H9 (cell line): ENCODE results near the gene MYCBPAP. TPM values are rescaled to one million over a fixed set of nuclear protein-coding genes. Genes with fewer than 3 reads are reported as not detected.
A peak's percentile ranks its signal among the peaks of the same experiment; 100 is the strongest.

Source experiments
- DNase-seq: peaks from one replicate; pipeline ENCODE4 v3.0.0-alpha.2; 2017
- H2AFZ ChIP-seq: one replicate; pipeline ENCODE4 v1.6.1; 2013; ENCODE audit warnings: mild to moderate bottlenecking, low read length, control low read depth, moderate library complexity
- H2AK5ac ChIP-seq: 2 replicates; pipeline ENCODE4 v1.6.1; 2013; ENCODE audit warnings: low read length, control low read depth, mixed read lengths; ENCODE audit not compliant: insufficient read length
- H2BK120ac ChIP-seq: one replicate; pipeline ENCODE4 v1.6.1; 2013; ENCODE audit warnings: low read depth, mild to moderate bottlenecking, low read length, control low read depth, inconsistent platforms; ENCODE audit not compliant: poor library complexity, severe bottlenecking
- H2BK12ac ChIP-seq: 2 replicates; pipeline ENCODE4 v1.6.1; 2013; ENCODE audit warnings: low read length, control low read depth, mixed read lengths, low read depth; ENCODE audit not compliant: insufficient read length
- H2BK15ac ChIP-seq: 2 replicates; pipeline ENCODE4 v1.6.1; 2013; ENCODE audit warnings: low read depth, low read length, control low read depth
- H2BK20ac ChIP-seq: one replicate; pipeline ENCODE4 v1.6.1; 2013; ENCODE audit warnings: low read depth, mild to moderate bottlenecking, low read length, control low read depth, inconsistent platforms; ENCODE audit not compliant: poor library complexity, severe bottlenecking
- H2BK5ac ChIP-seq: 2 replicates; pipeline ENCODE4 v1.6.1; 2013; ENCODE audit warnings: low read length, control low read depth, mixed read lengths; ENCODE audit not compliant: insufficient read length
- H3K14ac ChIP-seq: 2 replicates; pipeline ENCODE4 v1.6.1; 2013; ENCODE audit warnings: low read length, control low read depth; ENCODE audit not compliant: insufficient read depth
- H3K18ac ChIP-seq: 2 replicates; pipeline ENCODE4 v1.6.1; 2013; ENCODE audit warnings: low read depth, mild to moderate bottlenecking, mixed read lengths, low read length, control low read depth; ENCODE audit not compliant: insufficient read length
- H3K23ac ChIP-seq: 2 replicates; pipeline ENCODE4 v1.6.1; 2013; ENCODE audit warnings: low read length, control low read depth, mixed read lengths, low read depth; ENCODE audit not compliant: insufficient read length
- H3K23me2 ChIP-seq: 2 replicates; pipeline ENCODE4 v1.6.1; 2013; ENCODE audit warnings: low read depth, mild to moderate bottlenecking, mixed read lengths, low read length, control low read depth; ENCODE audit not compliant: insufficient read length, poor library complexity, severe bottlenecking
- H3K27ac ChIP-seq: 2 replicates; pipeline ENCODE4 v1.5.1; 2013; ENCODE audit warnings: low read length, control low read depth, mixed read lengths, low read depth; ENCODE audit not compliant: insufficient read length
- H3K27me3 ChIP-seq: 2 replicates; pipeline ENCODE4 v1.6.1; 2013; ENCODE audit warnings: low read length, control low read depth, inconsistent platforms; ENCODE audit not compliant: insufficient read depth
- H3K4ac ChIP-seq: 2 replicates; pipeline ENCODE4 v1.6.1; 2013; ENCODE audit warnings: low read depth, mild to moderate bottlenecking, control low read depth, inconsistent platforms, low read length, moderate library complexity
- H3K4me1 ChIP-seq: 2 replicates; pipeline ENCODE4 v1.6.1; 2013; ENCODE audit warnings: low read length, control low read depth, inconsistent platforms; ENCODE audit not compliant: insufficient read depth
- H3K4me2 ChIP-seq: 2 replicates; pipeline ENCODE4 v1.6.1; 2013; ENCODE audit warnings: low read length, control low read depth, mixed read lengths; ENCODE audit not compliant: insufficient read length, insufficient read depth
- H3K56ac ChIP-seq: 2 replicates; pipeline ENCODE4 v1.6.1; 2013; ENCODE audit warnings: low read depth, mild to moderate bottlenecking, mixed read lengths, low read length, control low read depth; ENCODE audit not compliant: insufficient read length
- H3K79me1 ChIP-seq: 2 replicates; pipeline ENCODE4 v1.6.1; 2013; ENCODE audit warnings: low read depth, mild to moderate bottlenecking, moderate library complexity, low read length, control low read depth, inconsistent platforms; ENCODE audit not compliant: insufficient read depth, poor library complexity, severe bottlenecking
- H3K79me2 ChIP-seq: 2 replicates; pipeline ENCODE4 v1.6.1; 2013; ENCODE audit warnings: low read length, control low read depth, inconsistent platforms; ENCODE audit not compliant: insufficient read depth
- H3K9ac ChIP-seq: 2 replicates; pipeline ENCODE4 v1.6.1; 2013; ENCODE audit warnings: low read length, control low read depth, mixed read lengths; ENCODE audit not compliant: insufficient read length; ENCODE audit errors: extremely low read depth
- H3K9me3 ChIP-seq: one replicate; pipeline ENCODE4 v1.6.1; 2013; ENCODE audit warnings: low read depth, low read length, inconsistent platforms; ENCODE audit not compliant: control insufficient read depth
- H3T11ph ChIP-seq: one replicate; pipeline ENCODE4 v1.6.1; 2013; ENCODE audit warnings: mild to moderate bottlenecking, low read length, control low read depth, inconsistent platforms
- H4K20me1 ChIP-seq: one replicate; pipeline ENCODE4 v1.6.1; 2013; ENCODE audit not compliant: control insufficient read depth, insufficient read length, insufficient read depth
- H4K5ac ChIP-seq: 2 replicates; pipeline ENCODE4 v1.6.1; 2013; ENCODE audit warnings: low read depth, mild to moderate bottlenecking, mixed read lengths, low read length, control low read depth; ENCODE audit not compliant: insufficient read length
- H4K8ac ChIP-seq: replicated peaks from 2 replicates; pipeline ENCODE4 v1.6.1; 2013; ENCODE audit warnings: low read length, control low read depth, mixed read lengths, low read depth; ENCODE audit not compliant: insufficient read length
- H4K91ac ChIP-seq: 2 replicates; pipeline ENCODE4 v1.6.1; 2013; ENCODE audit warnings: low read depth, mild to moderate bottlenecking, moderate library complexity, mixed read lengths, low read length, control low read depth; ENCODE audit not compliant: insufficient read length
- H3K27ac Mint-ChIP-seq, 3 experiments: 2 replicates in 2 of 3; 3 replicates in 1 of 3; pipeline ENCODE4 v1.8.0; 2020 to 2021; ENCODE audit warnings: mixed read lengths in 3 of 3, mild to moderate bottlenecking in 1 of 3, moderate library complexity in 1 of 3
- H3K27me3 Mint-ChIP-seq: 2 replicates; pipeline ENCODE4 v1.8.0; 2021; ENCODE audit warnings: low read depth, mild to moderate bottlenecking, moderate library complexity, mixed read lengths
- H3K36me3 Mint-ChIP-seq, 3 experiments: 2 replicates in 2 of 3; 3 replicates in 1 of 3; pipeline ENCODE4 v1.8.0; 2020 to 2021; ENCODE audit warnings: low read depth in 3 of 3, mixed read lengths in 3 of 3; ENCODE audit not compliant: insufficient read depth in 1 of 3
- H3K4me1 Mint-ChIP-seq, 2 experiments: 2 replicates each; pipeline ENCODE4 v1.8.0; 2020; ENCODE audit warnings: mixed read lengths in 2 of 2
- H3K4me3 Mint-ChIP-seq, 2 experiments: 2 replicates in 1 of 2; 3 replicates in 1 of 2; pipeline ENCODE4 v1.8.0; 2020 to 2021; ENCODE audit warnings: mild to moderate bottlenecking in 2 of 2, mixed read lengths in 2 of 2, moderate library complexity in 1 of 2
- H3K9me3 Mint-ChIP-seq, 2 experiments: 2 replicates in 1 of 2; 3 replicates in 1 of 2; pipeline ENCODE4 v1.8.0; 2020; ENCODE audit warnings: mild to moderate bottlenecking in 2 of 2, mixed read lengths in 2 of 2, moderate library complexity in 1 of 2
- CTCF ChIP-seq: fragments of 200-600 bp; sonication (generic); conservative IDR thresholded peaks from 3 replicates; pipeline ENCODE4 v1.8.0; 2021; ENCODE audit warnings: antibody characterized with exemption, mild to moderate bottlenecking
- WGBS: extraction: QIAGEN DNeasy Blood & Tissue Kit; methylation state at CpG from one replicate; pipeline ENCODE4 v1.1.7; 2013; ENCODE audit warnings: missing lambda C conversion rate, low lambda C conversion rate, mixed read lengths; ENCODE audit not compliant: insufficient read length; ENCODE audit errors: extremely low coverage; 5-methylcytosine and 5-hydroxymethylcytosine counted together
- total RNA-seq: library from RNA; stranded (reverse); gene quantifications from 2 replicates; pipeline ENCODE4 v1.2.1, GENCODE V29; 2021

The MYCBPAP gene
- total RNA-seq, 1 experiment from 2014 or later: 1.7 TPM

- no peak overlapping the region for H3K4me3 Mint-ChIP-seq
- Histone ChIP-seq H3K4me1 (no peaks in the 10 kb centered on the region; the same call in 1 of the 2 replicates), H3K79me2 (no peaks in the 10 kb centered on the region), H4K91ac (no peak overlapping the region), H2AK5ac (no peak overlapping the region), H2BK20ac (no peak overlapping the region), H3K4ac (no peak overlapping the region), H2BK12ac (no peak overlapping the region), H3K23me2 (no peaks in the 10 kb centered on the region), H3K14ac (no peak overlapping the region), H3K27ac (no peak overlapping the region), H3K9me3 (no peaks in the 10 kb centered on the region), H4K5ac (no peak overlapping the region), H2BK15ac (no peak overlapping the region), H4K20me1 (no peaks in the 10 kb centered on the region), H3K4me2 (no peak overlapping the region), H2AFZ (no peak overlapping the region), H4K8ac (no peak overlapping the region), H3K79me1 (no peaks in the 10 kb centered on the region), H2BK5ac (no peak overlapping the region), H3K23ac (no peak overlapping the region), H3K18ac (no peak overlapping the region), H3K9ac (no peak overlapping the region), H3K27me3 (no peaks in the 10 kb centered on the region), H2BK120ac (no peak overlapping the region), H3T11ph (no peak overlapping the region), H3K56ac (no peak overlapping the region)
- H3K9me3 Mint-ChIP-seq: no peaks in the 10 kb centered on the region; a peak in 1 of 5 replicates
- no peak for DNase-seq
- TF ChIP-seq CTCF: no peak
- no CpG with 5 or more reads among the region's 18 CpGs for whole genome bisulfite sequencing
- peak overlapping the region in 1 of 3 experiments; percentile 8; a peak in 1 of 7 replicates for H3K27ac Mint-ChIP-seq
- no peaks in the 10 kb centered on the region; a peak in 1 of 7 replicates for H3K36me3 Mint-ChIP-seq
- peaks cover 8 to 11% of the 10 kb centered on the region in 2 experiments; a peak in 2 of 4 replicates for H3K4me1 Mint-ChIP-seq
- H3K27me3 Mint-ChIP-seq: peaks cover 22% of the 10 kb centered on the region
Measured at GRCh38 chr17:50548831-50549230, 40.6 kb downstream of the MYCBPAP start.
